Smooth muscle cell (in vitro differentiated cells): ENCODE results near the gene ORC2. TPM values are rescaled to one million over a fixed set of nuclear protein-coding genes. Genes with fewer than 3 reads are reported as not detected.

ENCODE experiments used
- DNase-seq: peaks from one replicate; lab custom pipeline; 2025; ENCODE audit not compliant: unreplicated experiment; lab: John Stamatoyannopoulos, UW
- H2AFZ ChIP-seq: fragments of 200-600 bp; sonication (generic); 2 replicates; pipeline ENCODE4 v1.6.0; 2016; ENCODE audit warnings: antibody characterized with exemption, low read depth, mild to moderate bottlenecking
- H3F3A ChIP-seq: fragments of 200-600 bp; sonication (generic); 2 replicates; pipeline ENCODE4 v1.6.0; 2017; ENCODE audit warnings: antibody characterized with exemption, low read depth
- H3K27ac ChIP-seq: fragments of 200-600 bp; sonication (generic); 2 replicates; pipeline ENCODE4 v1.5.1; 2016; ENCODE audit warnings: low read depth, mild to moderate bottlenecking
- H3K27me3 ChIP-seq: fragments of 200-600 bp; sonication (generic); 2 replicates; pipeline ENCODE4 v1.6.1; 2016; ENCODE audit warnings: low read depth, mild to moderate bottlenecking
- H3K36me3 ChIP-seq: fragments of 200-600 bp; sonication (generic); 2 replicates; pipeline ENCODE4 v1.5.1; 2016; ENCODE audit warnings: low read depth
- H3K4me1 ChIP-seq: fragments of 200-600 bp; sonication (generic); 2 replicates; pipeline ENCODE4 v1.5.1; 2016; ENCODE audit warnings: low read depth
- H3K4me2 ChIP-seq: fragments of 200-600 bp; sonication (generic); 2 replicates; pipeline ENCODE4 v1.6.0; 2016; ENCODE audit warnings: mild to moderate bottlenecking
- H3K4me3 ChIP-seq: fragments of 200-600 bp; sonication (generic); 2 replicates; pipeline ENCODE4 v1.5.1; 2016; ENCODE audit warnings: mild to moderate bottlenecking
- H3K79me2 ChIP-seq: fragments of 200-600 bp; sonication (generic); 2 replicates; pipeline ENCODE4 v1.6.0; 2016; ENCODE audit warnings: low read depth, mild to moderate bottlenecking
- H3K9ac ChIP-seq: fragments of 200-600 bp; sonication (generic); 2 replicates; pipeline ENCODE4 v1.6.0; 2016; ENCODE audit warnings: low read depth
- H3K9me3 ChIP-seq: fragments of 200-600 bp; sonication (generic); replicated peaks from 2 replicates; pipeline ENCODE4 v1.5.1; 2016; ENCODE audit warnings: low read depth
- H4K20me1 ChIP-seq: fragments of 200-600 bp; sonication (generic); 2 replicates; pipeline ENCODE4 v1.6.0; 2016; ENCODE audit warnings: low read depth
- WGBS: methylation state at CpG from one replicate; pipeline ENCODE4 v1.1.7; 2016; ENCODE audit warnings: low lambda C conversion rate; 5-methylcytosine and 5-hydroxymethylcytosine counted together
- polyA plus RNA-seq: library from polyadenylated mRNA; unstranded; fragments of >200 nt; fragmentation: Nextera tagmentation; extraction: Ambion mirVana; gene quantifications from 2 replicates; pipeline ENCODE4 v1.2.1, GENCODE V29; 2016
- total RNA-seq: library from RNA; depleted of rRNA; stranded (reverse); fragments of >200 nt; gene quantifications from 2 replicates; pipeline ENCODE4 v1.2.3, GENCODE V29; 2014
- TF ChIP-seq, protein P1 (sequence below): fragments of 200-600 bp; sonication (generic); IDR thresholded peaks from 2 replicates; pipeline ENCODE4 v1.5.1; 2017; ENCODE audit warnings: borderline replicate concordance, mild to moderate bottlenecking, antibody characterized with exemption; ENCODE audit not compliant: insufficient read depth, poor library complexity, severe bottlenecking

ORC2 gene
- total and polyA plus RNA-seq, 2 experiments from 2014 or later, result 8.3 to 11.5 TPM

DNA sequence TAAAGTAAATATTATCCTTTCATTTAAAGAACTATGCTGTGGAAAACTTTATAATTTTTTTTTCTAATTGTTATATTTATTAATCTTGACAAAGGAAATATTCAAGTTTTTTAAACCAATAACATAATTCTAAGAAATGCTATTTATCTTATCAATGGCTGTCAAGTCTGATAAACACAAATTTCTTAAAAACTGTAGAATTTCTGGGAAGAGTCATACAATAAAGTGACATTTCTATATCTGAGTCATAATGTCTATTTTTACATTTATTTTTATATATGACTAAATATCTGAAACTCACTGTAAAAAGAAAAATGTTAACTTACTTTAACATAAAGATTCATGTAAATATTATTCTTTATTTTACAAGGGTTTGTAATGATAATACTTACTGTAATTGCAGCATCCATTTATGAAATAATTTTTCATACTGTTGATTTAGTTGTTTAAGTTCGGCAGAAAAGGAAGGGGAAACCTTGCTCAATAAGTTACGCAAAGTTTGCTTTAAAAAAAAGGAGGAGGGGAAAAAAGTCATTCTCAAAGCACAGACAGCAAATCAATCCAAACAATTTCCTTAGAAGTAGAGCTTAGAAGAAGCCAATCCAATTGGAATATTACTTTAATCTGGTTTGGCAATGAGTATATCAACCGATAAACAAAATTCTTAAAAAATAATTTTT is 32.4 kb downstream of the ORC2 start:
- Histone ChIP-seq H2AFZ (no peak overlapping the region), H3F3A (no peaks in the 10 kb centered on the region), H3K4me2 (no peak overlapping the region), H3K27me3 (no peaks in the 10 kb centered on the region), H3K27ac (no peak overlapping the region), H3K4me3 (no peak overlapping the region), H4K20me1 (no peaks in the 10 kb centered on the region), H3K36me3 (peaks cover 11% of the 10 kb centered on the region), H3K9ac (no peak overlapping the region), H3K79me2 (no peaks in the 10 kb centered on the region), H3K4me1 (no peaks in the 10 kb centered on the region), H3K9me3 (no peaks in the 10 kb centered on the region)
- 99% methylated on average over 3 of the region's 3 CpGs for WGBS
- DNase-seq, result no peak
- TF ChIP-seq, protein P1, sequence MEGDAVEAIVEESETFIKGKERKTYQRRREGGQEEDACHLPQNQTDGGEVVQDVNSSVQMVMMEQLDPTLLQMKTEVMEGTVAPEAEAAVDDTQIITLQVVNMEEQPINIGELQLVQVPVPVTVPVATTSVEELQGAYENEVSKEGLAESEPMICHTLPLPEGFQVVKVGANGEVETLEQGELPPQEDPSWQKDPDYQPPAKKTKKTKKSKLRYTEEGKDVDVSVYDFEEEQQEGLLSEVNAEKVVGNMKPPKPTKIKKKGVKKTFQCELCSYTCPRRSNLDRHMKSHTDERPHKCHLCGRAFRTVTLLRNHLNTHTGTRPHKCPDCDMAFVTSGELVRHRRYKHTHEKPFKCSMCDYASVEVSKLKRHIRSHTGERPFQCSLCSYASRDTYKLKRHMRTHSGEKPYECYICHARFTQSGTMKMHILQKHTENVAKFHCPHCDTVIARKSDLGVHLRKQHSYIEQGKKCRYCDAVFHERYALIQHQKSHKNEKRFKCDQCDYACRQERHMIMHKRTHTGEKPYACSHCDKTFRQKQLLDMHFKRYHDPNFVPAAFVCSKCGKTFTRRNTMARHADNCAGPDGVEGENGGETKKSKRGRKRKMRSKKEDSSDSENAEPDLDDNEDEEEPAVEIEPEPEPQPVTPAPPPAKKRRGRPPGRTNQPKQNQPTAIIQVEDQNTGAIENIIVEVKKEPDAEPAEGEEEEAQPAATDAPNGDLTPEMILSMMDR, result no peak

GRCh38 chr2:200929334-200930249 is 33.9 kb downstream of the ORC2 start:
- H4K20me1 ChIP-seq, result no peaks in the 10 kb centered on the region
- no peaks in the 10 kb centered on the region for H3K27me3 ChIP-seq
- H3K79me2 ChIP-seq, result no peaks in the 10 kb centered on the region
- no peak overlapping the region for H3K4me3 ChIP-seq
- TF ChIP-seq, protein P1, result no peak
- H3K4me1 ChIP-seq, result no peaks in the 10 kb centered on the region
- H2AFZ ChIP-seq, result no peak overlapping the region
- no peak overlapping the region for H3K4me2 ChIP-seq
- no peak for DNase-seq
- H3K9me3 ChIP-seq, result no peaks in the 10 kb centered on the region
- 87% methylated on average over 2 of the region's 2 CpGs for WGBS
- no peak overlapping the region for H3K9ac ChIP-seq
- H3F3A ChIP-seq, result no peaks in the 10 kb centered on the region
- H3K36me3 ChIP-seq, result peaks cover 13% of the 10 kb centered on the region
- H3K27ac ChIP-seq, result no peak overlapping the region

DNA sequence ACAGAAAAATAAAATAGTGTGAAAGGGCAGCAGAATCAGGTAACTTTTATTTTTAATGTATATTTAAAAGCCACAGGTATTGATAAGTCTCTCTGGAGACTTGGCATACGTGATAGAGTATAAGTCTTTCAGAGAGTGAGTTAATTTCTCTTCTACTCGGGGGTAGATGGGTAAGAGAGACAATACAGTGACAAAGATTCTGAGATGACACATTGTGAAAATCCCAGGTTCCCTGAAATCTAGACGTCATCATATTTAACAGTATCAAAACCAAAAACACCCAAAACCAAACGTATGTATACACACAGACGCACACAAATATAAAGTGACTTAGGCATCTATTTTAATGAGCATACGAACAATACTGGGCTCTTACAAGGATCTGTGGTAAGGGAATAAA is 41.0 kb downstream of the ORC2 start:
- H2AFZ ChIP-seq, result no peak overlapping the region
- no peak overlapping the region for H3K4me2 ChIP-seq
- no peak overlapping the region for H3K4me3 ChIP-seq
- no peaks in the 10 kb centered on the region for H3K9me3 ChIP-seq
- H3K79me2 ChIP-seq, result no peaks in the 10 kb centered on the region
- no peaks in the 10 kb centered on the region for H3F3A ChIP-seq
- H4K20me1 ChIP-seq, result no peaks in the 10 kb centered on the region
- H3K9ac ChIP-seq, result no peak overlapping the region
- no peaks in the 10 kb centered on the region for H3K27me3 ChIP-seq
- H3K36me3 ChIP-seq, result peaks cover 15% of the 10 kb centered on the region
- H3K27ac ChIP-seq, result no peak overlapping the region
- TF ChIP-seq, protein P1, result no peak
- 94% methylated on average over 6 of the region's 6 CpGs for WGBS
- no peak for DNase-seq
- H3K4me1 ChIP-seq, result no peaks in the 10 kb centered on the region
